HT1080 (cell line): ENCODE data around the gene ADGRB2. TPM values are rescaled to one million over a fixed set of nuclear protein-coding genes. Genes with fewer than 3 reads are reported as not detected.

Experiments used
- DNase-seq: peaks from one replicate; pipeline ENCODE4 v3.0.0-alpha.2; 2015; ENCODE audit warnings: low read depth
- total RNA-seq: library from RNA; depleted of rRNA; stranded (reverse); fragments of >200 nt; shearing (Covaris generic); gene quantifications from 2 replicates; pipeline ENCODE4 v1.2.3, GENCODE V29; 2014

The ADGRB2 gene
- total RNA-seq, 1 experiment from 2014 or later, result 14.1 TPM

DNA sequence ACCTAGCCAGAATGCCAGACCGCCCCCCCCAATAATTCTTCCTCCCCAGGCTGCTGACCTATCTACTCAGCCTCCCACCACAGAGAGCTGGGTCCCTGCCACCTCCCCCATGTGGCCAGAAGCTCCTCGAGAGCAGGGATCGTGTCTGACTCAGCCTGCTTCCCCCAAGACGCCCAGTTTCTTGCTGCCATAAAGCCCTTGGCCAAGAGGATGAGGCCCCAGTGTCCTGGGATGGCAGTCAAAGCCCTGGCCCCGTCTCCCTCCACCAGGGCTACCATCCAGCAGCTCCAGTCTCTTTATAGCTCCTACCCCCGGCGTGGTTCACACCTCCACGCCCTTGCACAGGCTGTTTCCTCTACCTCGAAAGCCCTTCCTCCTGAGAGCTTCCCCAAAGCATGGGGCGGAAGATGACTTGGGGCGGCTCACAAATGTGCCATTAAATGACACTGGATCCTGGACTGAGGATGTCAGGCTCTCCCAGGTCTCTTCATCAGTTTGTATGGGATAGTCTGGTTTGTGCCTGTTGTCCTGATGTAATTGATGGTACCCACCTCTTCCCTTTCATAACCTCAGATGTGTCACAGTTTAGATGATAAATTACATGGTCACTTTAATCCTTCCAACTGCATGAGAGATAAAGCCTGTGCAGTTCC is 13.2 kb downstream of the ADGRB2 start:
- DNase-seq, result peak; percentile 61

DNA sequence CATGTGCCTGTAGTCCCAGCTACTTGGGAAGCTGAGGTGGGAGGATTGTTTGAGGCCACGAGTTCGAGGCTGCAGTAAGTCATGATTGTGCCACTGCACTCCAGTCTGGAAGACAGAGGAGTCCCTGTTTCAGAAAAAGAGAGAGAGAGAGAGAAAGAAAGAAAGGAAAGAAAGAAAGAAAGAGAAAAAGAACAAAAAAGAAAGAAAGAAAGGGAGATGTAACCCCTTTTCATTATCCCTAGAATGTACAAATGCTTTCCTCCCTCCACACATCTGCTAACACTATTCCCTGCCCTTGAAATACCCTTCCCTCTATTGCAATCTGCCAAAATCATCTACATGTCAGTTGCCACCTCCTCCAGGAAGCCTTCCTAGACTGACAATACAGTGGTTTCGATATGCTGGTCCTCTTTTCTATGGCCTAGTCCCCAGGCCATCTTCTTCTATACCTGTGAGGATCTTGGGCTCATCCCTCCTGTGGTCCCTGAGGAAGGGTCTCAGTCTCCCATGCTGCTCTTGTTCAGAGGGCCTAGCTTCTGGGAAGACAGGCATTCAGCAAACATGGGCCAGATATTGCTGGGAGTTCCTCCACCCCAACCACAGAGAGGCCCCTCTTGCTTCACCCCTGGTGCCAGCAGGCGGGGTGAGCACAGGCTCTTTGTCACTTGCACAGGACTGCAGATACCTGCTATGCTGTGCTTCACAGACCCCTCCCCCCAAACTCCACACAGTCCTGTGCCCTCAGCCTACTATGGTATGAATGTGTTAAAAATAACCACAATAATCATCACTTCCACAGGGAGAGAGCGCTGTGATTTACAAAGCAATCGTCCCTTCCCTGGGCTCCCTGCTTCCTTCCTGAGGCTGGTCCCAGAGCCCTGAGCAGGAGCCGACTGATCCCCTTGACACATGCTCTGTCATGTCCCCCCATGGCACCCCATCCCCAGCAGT is 14.1 kb downstream of the ADGRB2 start:
- no peak for DNase-seq

DNA sequence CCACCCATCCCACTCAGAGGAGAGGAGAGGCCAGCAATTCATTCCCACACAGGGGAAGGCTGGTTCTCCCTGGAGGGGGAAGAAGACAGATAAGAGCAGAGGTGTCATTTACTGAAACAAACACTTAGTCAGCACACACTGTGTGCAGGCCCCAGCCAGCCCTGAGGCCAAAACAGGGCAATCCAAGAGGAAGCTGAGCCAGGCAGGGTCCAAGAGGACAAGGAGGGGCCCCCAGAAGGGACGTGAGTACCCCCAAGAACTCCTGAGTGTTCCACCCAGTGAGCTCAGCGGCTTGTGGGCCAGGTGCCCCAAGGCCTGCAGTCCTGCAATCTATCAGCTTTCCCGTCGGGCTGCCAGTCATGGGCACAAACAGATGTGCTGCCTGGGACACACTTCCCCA is 15.8 kb downstream of the ADGRB2 start:
- no peak for DNase-seq

DNA sequence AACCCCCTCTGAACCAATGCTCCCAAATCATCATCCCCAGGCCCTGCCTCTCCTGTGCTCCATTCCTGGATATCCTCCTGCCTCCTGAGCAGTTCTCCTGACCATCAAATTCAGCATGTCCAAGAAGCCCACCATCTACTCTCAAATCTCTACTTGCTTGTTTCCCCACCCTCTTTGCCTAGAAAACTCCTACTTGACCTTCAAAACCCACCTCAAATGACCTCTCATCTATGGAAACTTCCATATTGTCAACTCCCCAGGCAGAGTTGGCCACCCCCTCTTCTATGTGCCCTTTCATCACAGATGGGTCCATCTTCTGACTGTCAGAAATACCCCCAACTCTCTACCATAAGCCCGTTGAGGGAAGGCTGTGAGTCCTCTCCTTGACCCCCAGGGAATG is 16.8 kb downstream of the ADGRB2 start:
- no peak for DNase-seq

DNA sequence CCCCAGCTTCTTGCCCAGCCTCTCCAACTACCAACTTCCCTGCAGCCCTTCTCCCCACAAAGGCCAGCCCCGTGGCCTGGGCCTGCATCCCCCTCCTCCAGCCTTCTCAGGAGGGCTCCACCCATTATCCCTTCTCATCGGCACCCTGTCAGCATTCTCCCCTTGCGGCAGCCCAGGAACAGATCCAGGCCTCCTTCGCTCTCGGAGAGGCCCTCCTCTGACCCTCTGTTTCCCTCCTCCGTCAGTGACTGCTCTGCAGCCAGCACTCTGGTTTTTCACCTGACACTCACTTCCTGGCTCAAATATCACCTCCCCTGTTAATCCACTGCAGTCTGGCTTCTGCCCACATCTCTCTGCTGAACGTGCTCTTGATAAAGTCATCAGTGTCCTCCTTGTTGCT is 17.5 kb downstream of the ADGRB2 start:
- no peak for DNase-seq

DNA sequence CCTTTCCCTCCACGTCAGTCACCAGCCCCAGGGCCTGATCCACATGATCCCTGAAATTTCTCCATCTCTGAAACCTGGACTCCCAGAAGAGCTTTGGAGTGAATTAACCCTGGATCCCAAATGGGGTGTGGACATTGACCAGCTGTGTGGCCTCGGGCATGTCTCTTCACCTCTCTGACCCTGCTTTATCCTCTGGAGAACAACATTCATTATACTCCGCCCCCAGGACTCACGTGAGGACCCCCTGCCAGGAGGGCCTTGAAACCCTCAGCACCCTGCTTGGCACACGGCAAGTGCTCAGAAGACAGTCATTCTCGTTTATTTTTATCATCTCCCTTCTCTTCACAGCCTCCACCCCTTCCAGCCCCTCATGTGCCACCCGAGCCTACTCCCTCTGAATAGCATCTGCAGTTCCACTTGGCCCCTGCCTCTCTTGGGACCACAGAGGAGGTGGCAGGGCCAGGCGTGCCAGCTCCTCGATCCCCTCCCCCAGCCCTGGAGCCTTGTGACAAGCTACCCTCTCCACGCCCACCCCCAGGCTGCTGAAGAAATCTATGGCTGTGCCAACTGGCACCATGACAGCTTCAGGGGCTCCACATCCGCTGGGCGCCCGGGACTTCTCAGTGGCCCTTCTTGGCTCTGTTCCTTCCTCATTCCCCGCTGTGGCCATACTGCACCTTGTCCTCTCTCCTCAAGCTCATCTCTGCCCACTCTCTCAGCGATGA is 18.0 kb downstream of the ADGRB2 start:
- no peak for DNase-seq

DNA sequence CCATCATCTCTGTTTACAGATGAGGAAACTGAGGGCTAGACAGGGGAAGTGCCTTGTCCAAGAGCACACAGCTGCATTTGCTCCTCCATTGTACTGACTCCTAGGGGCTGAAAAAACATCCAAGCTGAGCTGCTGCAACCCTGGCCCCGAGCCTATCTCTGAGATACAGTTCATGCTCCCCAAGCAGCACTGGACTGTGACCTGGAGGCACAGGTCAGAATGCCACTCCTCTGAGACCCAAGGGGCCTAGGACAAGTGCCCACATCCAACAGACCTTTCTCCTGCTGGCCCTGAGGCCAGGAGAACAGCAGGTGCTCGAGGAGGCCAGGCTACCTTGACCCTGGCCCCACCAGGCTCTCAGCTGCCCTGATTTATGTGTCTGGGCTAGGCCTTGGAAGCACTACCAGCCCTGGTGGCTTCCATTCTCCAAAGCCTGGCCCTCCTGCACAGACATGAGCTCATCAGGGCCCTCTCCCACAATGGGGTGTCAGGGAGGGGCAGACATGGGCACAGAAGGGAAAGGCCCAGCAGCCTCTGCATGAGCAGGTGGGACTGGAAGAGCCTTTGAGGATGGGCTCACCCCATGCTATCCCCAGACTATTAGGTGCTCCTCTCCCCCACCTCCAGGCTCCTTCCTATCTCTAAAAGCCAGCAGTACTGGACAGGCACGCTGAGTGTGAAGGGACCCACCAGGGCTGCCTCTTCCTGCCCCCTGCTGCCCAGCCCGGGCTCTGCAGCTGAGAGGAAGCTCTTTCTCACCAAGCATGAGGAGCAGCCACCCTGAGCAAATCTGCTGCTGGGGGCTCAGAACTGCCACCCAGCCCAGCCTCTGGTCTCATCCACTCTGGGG is 18.8 kb downstream of the ADGRB2 start:
- DNase-seq, result peak; percentile 64

DNA sequence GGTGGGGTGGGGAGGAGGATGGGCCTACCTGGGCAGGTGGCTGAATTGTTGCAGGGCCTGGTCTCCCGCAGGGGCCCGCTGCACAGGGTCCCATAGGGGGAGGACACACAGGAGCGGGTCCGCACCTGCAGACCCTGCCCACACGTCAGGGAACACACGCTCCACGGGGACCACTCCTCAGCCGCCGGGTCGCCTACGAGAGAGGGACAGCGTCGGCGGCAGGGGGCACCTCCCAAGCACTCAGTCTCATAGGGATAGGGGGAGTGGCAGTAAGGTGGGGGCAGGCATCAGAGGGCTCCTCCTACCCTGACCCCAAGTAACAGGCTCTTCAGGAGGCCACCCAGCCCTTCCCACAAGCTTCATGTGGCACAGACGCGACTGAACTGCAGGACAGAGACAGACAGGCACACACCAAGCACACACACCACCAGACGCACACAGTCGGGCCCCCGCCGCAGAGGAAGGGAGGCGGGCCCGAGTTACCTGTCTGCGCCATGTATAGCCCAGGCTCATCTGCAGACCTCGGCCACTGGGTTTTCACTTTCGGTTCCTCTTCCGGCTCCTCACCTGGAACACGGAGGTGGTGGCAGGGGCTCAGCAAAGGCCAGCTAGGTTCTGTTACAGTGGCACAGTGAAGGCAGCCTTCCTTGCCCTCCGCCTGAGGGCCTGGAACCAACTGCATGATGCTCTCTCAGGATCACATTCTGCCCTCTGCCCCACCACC is 19.8 kb downstream of the ADGRB2 start:
- no peak for DNase-seq

DNA sequence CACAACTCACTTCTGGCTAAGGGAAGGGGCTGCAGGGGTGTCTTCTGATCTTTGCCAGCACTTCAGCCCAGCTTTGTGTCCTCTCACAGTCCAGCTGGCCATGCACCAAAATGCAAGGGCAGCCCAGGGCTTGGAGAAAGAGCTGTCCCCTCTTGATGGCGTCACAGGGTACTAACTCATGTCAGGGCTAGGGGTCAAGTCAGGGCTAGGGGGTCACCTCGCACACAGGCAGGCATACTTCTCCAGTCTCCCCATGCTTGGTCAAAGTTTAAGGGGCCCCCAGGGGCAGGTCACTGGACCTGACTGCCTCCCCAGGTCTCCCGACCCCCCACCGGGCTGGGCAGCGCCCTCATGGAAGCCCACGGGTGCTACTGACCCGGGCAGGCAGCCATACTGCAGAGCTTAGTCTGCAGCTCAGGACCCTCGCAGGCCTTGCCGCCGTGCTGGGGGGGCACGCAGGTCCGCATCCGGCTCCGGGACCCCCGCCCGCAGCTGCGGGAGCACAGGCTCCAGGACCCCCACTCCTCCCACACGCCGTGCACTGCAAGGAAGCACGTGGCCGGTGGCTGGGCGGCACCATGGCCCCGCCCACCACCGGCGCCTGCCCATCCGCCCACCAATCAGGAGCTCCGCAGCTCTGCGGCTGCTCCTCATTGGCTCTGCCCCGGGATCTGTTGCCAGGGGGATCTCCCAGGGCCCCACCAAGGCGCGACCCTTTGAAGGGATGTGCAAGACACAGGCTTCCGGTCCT is 21.5 kb downstream of the ADGRB2 start:
- no peak for DNase-seq

DNA sequence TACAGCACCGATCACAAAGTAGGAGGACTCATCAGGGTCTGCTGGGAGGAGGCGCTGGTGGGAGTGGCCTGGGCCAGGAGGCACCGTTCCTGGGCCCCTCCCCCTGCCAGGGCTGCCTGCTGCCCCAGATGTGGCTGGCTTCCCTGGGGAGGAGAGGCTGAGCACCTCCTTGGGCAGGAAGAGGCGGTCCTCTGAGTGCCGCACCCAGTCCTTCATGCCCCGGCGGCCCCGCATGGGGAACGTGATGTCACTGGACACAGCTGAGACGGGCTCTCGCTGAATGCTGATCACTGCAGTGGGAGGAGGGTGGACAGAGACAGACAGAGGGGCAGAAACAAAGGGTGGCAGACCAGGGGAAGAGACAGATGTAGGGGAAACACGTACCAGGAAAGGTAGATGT is 24.8 kb downstream of the ADGRB2 start:
- no peak for DNase-seq

DNA sequence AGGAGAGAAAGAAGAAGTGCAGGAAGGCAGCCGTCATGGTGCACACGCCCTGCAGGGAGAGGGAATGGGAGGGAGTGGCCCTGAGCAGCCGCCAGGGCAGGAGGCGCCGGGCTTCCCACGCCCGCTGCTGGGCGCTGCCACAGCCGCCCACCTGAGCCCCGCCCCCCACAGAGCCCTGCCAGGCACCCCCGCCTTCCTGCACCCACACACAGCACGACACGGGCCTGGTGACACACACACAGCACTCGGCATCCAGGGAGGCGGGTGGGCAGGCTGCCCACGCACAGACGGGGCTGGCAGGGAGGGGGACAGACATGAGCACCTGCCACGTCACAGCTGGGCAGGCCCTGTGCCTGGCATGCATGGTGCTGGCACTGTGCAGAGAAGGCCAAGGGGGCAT is 27.5 kb downstream of the ADGRB2 start:
- no peak for DNase-seq

DNA sequence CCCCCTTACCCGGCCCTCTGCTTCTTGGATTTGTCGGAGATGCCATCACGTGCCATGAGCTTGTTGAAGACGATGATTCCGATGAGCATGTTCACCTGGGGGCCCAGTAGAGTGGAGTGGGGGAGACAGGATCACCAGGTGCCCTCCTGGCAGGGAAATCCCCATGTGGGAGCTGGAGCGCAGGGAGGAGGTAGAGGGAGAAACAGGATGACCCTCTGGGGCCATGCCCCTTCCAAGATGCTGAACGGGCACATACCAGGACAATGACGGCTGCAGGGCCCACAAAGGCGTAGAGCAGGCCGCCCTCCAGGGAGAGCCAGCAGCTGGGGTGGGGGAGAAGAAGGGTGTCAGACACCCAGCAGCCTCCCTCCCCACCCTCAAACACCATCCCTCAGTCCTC is 28.6 kb downstream of the ADGRB2 start:
- DNase-seq, result no peak

DNA sequence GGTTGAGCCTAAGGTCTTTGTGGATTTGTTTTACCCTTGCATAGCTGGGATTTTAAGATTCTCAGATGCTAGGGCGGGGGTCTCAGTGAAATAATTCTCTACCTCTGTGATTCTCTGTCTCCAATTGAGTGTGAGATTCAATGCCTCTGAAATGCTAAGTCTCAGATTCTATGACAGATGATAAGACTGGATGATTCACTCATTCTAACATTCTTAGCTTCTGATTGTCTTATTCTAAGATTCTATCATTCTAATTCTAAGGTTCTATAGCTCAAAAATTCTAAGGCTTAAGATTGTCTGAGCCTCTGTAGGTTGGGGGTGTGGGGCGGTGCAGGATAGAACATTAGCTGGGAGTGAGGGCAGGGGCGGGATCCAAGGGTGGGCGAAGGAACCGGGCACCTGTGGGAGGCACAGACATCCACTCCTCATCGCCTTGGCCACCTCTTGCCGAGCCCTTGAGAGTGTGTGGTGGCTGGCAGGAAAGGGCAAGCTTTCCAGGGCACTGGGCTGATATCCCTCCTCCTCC is 29.5 kb downstream of the ADGRB2 start:
- no peak for DNase-seq

DNA sequence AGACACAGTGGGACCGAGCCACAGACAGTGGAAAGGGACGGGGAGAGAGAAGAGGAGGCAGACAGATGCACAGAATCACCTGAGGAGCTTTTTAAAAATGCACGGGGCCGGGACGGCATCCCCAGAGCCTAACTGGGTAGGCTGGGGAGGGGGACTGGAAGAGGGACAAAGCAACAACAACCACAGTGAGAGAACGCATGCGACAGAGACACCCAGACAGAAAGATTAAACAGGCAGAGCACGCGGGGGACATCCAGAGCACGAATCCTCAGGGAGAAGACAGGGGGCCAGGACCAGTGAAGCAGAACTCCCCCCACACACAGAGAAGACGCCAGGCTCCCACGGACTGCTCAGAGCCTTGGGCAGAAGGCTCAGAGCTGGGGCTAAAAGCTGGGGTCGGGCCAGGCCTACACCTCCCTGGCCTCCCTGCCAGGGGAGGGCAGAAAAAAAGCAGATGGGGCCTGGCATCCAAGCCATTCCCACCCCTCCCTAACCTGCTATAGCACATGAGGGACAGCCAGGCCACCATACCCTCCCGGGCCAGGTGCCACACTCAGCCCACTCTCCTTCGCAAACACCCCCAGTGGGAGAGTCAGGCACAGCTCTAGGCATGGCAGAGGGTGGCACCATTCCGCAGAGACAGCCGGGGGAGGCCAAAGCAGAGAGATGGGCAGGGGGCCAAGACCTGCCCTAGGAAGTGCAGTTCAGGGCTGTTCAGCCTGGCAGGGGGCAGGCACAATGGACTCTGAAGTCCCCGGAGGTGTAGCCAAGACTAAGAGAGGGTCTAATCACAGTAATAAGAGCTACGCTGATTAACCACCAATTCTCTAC is 30.5 kb downstream of the ADGRB2 start:
- no peak for DNase-seq

DNA sequence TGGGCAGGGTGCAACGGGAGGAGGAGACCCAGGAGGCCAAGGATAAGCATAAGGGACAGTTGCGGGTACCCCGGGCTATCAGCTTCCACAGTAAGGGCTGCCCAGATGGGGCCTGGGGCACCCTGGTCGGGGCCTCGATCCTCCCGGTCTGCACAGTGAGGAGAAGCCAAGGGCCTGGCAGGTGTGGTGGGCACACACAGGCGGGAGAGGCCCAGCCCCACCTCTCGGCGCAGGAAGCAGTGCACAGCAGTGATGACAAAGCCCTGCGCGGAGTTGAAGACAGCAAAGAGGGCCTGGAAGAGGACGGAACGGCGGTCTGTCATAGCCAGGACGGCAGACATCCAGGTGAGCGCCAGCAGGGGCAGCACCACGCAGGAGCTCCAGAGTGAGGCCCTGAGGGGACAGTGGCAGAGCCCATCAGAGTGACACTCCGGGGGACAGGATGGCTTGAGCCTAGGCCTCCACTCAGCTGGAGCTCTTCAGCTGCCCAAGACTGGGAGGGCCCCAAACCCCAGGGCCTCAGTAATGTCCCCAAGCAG is 31.3 kb downstream of the ADGRB2 start:
- no peak for DNase-seq

DNA sequence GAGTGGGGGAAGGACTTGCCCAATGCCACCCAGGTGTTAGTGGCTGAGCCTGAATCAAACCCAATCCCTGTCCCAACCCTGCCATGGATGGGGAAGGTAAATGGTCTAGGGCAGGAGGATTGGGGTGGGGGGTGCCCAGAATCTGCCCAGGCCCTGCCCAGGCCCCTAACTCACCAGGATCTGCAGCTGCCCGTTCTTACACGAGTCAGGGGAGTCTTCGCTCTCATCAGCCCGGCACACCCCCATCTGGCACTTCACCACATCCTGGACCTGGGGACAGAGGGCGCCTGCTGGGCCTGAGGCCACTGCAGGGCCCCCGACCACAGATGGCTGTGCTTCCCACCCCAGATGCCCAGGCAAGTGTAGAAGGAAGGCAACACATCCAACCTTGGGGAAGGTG is 31.8 kb downstream of the ADGRB2 start:
- no peak for DNase-seq

DNA sequence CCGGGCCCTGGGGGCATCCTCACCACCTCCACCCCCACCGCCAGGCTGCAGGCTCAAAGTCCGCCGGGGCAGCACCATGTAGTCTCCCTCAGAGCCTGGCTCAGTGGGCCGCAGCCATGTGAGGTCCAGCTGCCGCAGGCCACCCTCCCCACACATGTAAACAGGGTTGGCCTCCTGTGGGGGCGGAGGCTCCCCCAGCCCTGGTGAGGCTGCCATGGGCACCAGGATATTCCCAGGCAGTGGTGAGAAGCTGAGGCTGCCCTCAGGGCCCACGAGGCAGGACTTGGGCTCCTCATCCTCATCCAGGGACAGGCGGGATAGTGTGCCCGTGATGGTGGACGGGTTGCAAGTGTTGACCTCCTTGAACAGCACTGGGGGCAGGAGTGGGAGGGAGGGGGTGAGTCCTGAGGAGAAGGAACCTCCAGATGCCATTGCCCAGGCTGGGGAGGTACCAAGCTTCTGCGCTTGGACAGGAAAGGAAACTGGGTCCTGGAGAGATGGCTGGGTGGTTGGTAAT is 33.0 kb downstream of the ADGRB2 start:
- DNase-seq, result no peak
